GM21717 (cell line): ENCODE results near the gene IVD.

ENCODE experiments used
- ATAC-seq: cut with Tn5 transposase; IDR thresholded peaks from one replicate; pipeline ENCODE4 v1.9.1; 2021; ENCODE audit warnings: mild to moderate bottlenecking, moderate library complexity; ENCODE audit not compliant: unreplicated experiment

IVD gene

GRCh38 chr15:40405501-40406381, at the start of gene IVD:
TSS of gene IVD (plus strand) at chr15:40405795. CDS start at chr15:40405828, 33 bp downstream.
- peak; percentile 83 for ATAC-seq

- no peak for ATAC-seq
Measured at GRCh38 chr15:40355976-40356585, 49.5 kb upstream of the IVD start.

- no peak for ATAC-seq
Measured at GRCh38 chr15:40357246-40357645, 48.3 kb upstream of the IVD start.

- no peak for ATAC-seq
Measured at GRCh38 chr15:40357723-40358470, 47.7 kb upstream of the IVD start, which contains the start of gene DISP2. TSS of gene DISP2 (plus strand) at chr15:40358219. CDS start at chr15:40358322, 103 bp downstream.

GRCh38 chr15:40358471-40359353, 46.9 kb upstream of the IVD start:
- ATAC-seq, result no peak

GRCh38 chr15:40360015-40360414, 45.6 kb upstream of the IVD start:
- ATAC-seq, result no peak

- ATAC-seq, result no peak
Measured at GRCh38 chr15:40361640-40362039, 44.0 kb upstream of the IVD start.

GRCh38 chr15:40363611-40364010, 42.0 kb upstream of the IVD start:
- ATAC-seq, result no peak

- no peak for ATAC-seq
Measured at GRCh38 chr15:40364251-40364650, 41.3 kb upstream of the IVD start.

GRCh38 chr15:40365016-40365415, 40.6 kb upstream of the IVD start:
- ATAC-seq, result no peak

GRCh38 chr15:40365624-40366456, 39.8 kb upstream of the IVD start:
- no peak for ATAC-seq

GRCh38 chr15:40366457-40367370, 38.9 kb upstream of the IVD start:
- ATAC-seq, result no peak

GRCh38 chr15:40367371-40367685, 38.3 kb upstream of the IVD start:
- no peak for ATAC-seq

GRCh38 chr15:40367686-40368611, 37.6 kb upstream of the IVD start:
- ATAC-seq, result peak; percentile 55

GRCh38 chr15:40368719-40369473, 36.7 kb upstream of the IVD start:
- no peak for ATAC-seq

GRCh38 chr15:40369474-40369869, 36.1 kb upstream of the IVD start:
- no peak for ATAC-seq

GRCh38 chr15:40369971-40370370, 35.6 kb upstream of the IVD start:
- no peak for ATAC-seq
